ENCODE measurements around the gene NR4A1. TPM values are rescaled to one million over a fixed set of nuclear protein-coding genes. Genes with fewer than 3 reads are reported as not detected.

The NR4A1 gene
- total RNA-seq, 1 donor from 2014 or later: 24.2 TPM

Other genes starting within 250 kb of the NR4A1 start
- gene FIGNL2, start 202.7 kb upstream of the NR4A1 start, total RNA-seq: 0.39 and 0.69 TPM in 2 replicates
- not detected in 2 replicates for gene ANKRD33, start 163.3 kb upstream of the NR4A1 start, total RNA-seq
- gene ACVRL1, start 143.9 kb upstream of the NR4A1 start, total RNA-seq: not detected in 2 replicates
- 7.8 and 10.0 TPM in 2 replicates for gene ACVR1B, start 99.7 kb upstream of the NR4A1 start, total RNA-seq
- gene TAMALIN, start 44.5 kb upstream of the NR4A1 start, total RNA-seq: 47.6 and 52.8 TPM in 2 replicates
- gene ATG101, start 18.5 kb downstream of the NR4A1 start, total RNA-seq: 25.6 and 32.5 TPM in 2 replicates
- 0.24 TPM in 1 of 2 replicates, not detected in the other for gene SMIM41, start 28.3 kb downstream of the NR4A1 start, total RNA-seq
- gene KRT80, start 140.6 kb downstream of the NR4A1 start, total RNA-seq: not detected in 2 replicates
- 0.81 and 1.1 TPM in 2 replicates for gene KRT7, start 181.8 kb downstream of the NR4A1 start, total RNA-seq
- not detected in 2 replicates for gene KRT86, start 223.2 kb downstream of the NR4A1 start, total RNA-seq
- gene KRT81, start 240.1 kb downstream of the NR4A1 start, total RNA-seq: not detected in 2 replicates